ENCODE data around the gene FAM90A1. TPM values are rescaled to one million over a fixed set of nuclear protein-coding genes. Genes with fewer than 3 reads are reported as not detected.
"Not testable (repeated sequence)": the region's sequence is repeated elsewhere in the genome, so short reads cannot be mapped to it uniquely, and the experiment has no call there.

FAM90A1 gene
- total RNA-seq, 1 donor, result under 0.01 TPM

- not testable (repeated sequence) for DNase-seq (ENCODE audit: low read depth in 2 of 3, low spot score in 2 of 3)
These were observed 7.3 kb upstream of the FAM90A1 start for GRCh38 chr12:8234746-8235145.

DNA sequence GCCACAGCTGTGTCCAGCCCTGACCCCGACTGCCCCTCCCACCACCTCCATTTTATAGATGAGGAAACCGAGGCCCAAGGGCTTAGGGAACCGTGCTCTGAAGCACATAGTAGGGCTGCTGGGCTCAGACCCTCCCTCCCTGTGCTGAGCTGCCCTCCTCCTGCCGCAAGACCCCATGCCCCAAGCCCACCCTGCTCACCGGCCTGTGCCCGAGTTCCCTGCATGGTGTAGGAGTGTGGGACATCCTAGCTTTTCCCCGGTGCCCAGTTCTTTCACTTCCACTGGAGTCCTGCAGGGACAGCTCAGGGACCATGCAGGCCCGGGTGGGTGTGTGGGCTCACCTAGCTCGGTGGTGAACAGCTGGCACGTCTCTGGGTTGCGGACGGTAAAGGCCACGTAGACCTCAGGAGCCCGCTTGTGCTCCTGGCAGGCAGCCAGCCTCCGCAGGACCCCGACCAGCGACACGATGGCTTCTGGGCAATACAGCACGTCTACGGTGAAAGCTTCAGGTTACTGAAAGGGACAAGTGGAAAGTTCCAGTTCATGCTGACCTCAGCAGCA is 6.6 kb upstream of the FAM90A1 start:
- DNase-seq (ENCODE audit: low read depth in 2 of 3, low spot score in 2 of 3), result not testable (repeated sequence)

DNA sequence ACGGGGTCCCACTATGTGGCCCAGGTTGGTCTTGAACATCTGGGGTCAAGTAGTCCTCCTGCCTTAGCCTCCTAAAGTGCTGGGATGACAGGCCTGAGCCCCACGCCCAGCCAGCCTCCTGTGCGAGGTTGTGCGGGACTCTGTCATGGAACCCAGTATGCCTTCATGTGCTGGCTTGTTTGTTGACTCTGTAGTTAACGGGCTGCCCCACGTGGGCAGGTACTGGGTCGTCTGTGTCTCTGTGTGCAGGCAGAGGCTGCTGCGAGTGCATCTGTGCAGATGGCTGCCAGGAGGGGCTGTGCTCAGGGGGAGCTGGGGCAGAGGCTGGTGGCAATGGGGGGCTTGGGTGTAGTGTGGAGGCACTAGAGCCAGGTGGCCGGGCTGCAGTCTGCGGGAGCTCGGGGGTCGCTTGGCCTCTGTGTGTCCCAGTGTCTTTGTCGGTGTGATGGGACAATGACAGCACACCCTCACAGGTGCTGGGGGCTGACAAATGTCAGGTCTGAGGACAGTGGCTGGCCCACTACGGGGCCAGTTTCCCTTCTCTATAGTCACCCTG is 6.0 kb upstream of the FAM90A1 start:
- DNase-seq (ENCODE audit: low read depth in 2 of 3, low spot score in 2 of 3), result not testable (repeated sequence)

DNA sequence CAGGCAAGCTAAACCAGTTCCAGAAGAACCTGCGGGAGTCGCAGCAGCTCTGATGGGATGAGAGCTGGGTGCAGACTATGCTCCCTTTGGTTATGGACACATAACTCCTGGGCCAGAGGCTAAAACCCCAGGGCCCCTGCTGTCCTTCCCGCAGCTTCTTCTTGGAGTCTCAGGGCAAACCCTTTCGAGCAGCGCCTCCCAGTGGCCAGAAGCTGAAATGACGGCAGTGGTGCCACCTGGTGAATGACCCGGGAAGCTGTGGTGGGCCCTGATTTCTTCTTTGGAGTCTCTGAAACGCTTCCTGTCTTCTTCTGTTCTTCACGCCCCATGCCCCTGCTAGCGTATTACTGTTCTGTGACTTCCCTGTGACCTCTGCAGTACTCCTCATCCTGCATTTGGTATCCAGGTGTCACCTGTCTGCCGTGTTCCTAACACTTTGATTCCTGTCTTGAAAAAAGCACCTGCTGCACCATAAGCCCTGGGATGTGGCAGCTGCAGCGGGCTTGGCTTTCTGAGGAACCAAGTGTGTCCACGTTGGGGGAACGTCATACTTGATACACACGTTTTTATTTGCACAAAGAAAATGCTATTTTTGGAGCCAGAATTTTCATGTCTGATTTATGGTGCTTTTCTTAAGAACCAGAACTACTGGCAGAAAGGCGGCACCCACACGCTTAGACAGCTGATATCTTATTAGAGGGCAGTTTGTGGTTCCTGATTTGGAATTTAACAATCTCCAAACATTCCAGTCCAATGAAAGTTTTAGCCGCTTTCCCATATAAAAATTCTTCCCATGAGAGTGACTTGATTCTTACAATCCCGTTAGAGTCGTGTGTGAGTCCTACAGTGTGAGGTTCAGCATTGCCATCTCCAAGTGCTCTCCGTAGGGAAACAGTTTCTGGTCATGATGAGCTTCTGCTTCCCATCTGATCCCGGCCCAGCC is 4.5 kb upstream of the FAM90A1 start:
- DNase-seq (ENCODE audit: low read depth in 2 of 3, low spot score in 2 of 3), result peak; percentile 9 to 57 (median 29)

DNA sequence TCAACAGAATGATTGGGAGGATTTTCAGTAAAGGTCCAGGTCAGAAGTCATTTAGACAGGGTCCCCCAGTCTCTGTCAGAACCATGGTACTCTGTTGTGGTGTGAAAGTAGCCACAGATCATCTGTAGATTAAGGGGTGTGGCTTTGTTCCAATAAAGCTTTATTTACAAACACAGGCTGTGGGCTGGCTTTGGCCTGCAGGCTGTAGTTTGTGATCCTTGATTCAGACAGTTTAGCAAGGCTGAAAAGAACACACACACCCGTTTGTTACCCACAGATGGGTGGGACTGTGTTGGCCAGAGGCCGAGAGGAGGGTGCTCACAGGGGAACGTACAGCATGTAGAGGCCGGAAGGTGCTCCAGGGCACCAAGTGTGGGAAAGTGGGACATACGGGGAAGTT is 3.6 kb upstream of the FAM90A1 start:
- not testable (repeated sequence) for DNase-seq (ENCODE audit: low read depth in 2 of 3, low spot score in 2 of 3)

GRCh38 chr12:8229486-8229885 is 2.1 kb upstream of the FAM90A1 start:
- DNase-seq (ENCODE audit: low read depth in 2 of 3, low spot score in 2 of 3), result not testable (repeated sequence)

- DNase-seq (ENCODE audit: low read depth in 2 of 3, low spot score in 2 of 3), result not testable (repeated sequence)
These were observed 1.2 kb upstream of the FAM90A1 start for GRCh38 chr12:8228607-8229006.

DNA sequence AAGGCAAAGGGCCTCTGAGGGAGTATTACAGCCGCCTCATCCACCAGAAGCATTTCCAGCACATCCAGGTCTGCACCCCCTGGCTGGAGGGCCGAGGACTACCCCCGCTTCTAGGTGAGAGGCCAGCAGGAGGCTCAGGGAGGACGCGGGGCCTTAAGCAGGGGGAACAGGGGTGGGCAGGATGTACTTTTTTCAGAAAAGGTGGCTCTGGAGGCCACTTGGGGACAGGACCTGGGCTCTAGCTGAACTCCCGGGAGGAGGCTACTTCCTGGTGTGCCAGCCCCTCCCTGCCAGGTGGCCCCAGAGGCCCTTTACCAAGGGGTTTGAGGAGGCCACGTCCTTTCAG is 287 bp upstream of the FAM90A1 start:
- not testable (repeated sequence) for DNase-seq (ENCODE audit: low read depth in 2 of 3, low spot score in 2 of 3)

- no peak for DNase-seq (ENCODE audit: low read depth in 2 of 3, low spot score in 2 of 3)
These were observed 1.1 kb downstream of the FAM90A1 start for GRCh38 chr12:8226355-8226754.

DNA sequence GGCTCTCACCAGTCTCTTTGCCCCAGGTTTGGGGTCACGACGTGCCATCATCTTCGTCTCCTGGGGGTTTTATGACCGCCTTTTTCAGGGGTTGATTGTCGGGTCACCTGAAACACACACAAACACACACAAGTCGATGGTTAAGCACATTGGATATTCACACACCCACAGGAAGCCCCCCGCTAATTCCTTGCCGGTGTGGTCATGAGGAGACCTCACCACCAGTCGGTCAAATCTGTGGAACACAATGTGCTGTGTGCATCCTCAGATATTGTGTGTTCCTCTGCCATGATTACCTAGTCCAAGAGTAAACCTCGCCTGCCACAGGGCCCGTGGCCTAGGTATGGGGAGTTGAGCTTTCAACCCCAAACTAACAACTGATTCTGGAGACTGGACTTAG is 2.6 kb downstream of the FAM90A1 start:
- not testable (repeated sequence) for DNase-seq (ENCODE audit: low read depth in 2 of 3, low spot score in 2 of 3)

GRCh38 chr12:8223646-8224045 is 3.8 kb downstream of the FAM90A1 start:
- not testable (repeated sequence) for DNase-seq (ENCODE audit: low read depth in 2 of 3, low spot score in 2 of 3)

- not testable (repeated sequence) for DNase-seq (ENCODE audit: low read depth in 2 of 3, low spot score in 2 of 3)
These were observed 5.1 kb downstream of the FAM90A1 start for GRCh38 chr12:8222303-8222702.

- DNase-seq (ENCODE audit: low read depth in 2 of 3, low spot score in 2 of 3), result not testable (repeated sequence)
These were observed 5.6 kb downstream of the FAM90A1 start for GRCh38 chr12:8221844-8222243.

- not testable (repeated sequence) for DNase-seq (ENCODE audit: low read depth in 2 of 3, low spot score in 2 of 3)
These were observed 6.0 kb downstream of the FAM90A1 start for GRCh38 chr12:8221375-8221774.

DNA sequence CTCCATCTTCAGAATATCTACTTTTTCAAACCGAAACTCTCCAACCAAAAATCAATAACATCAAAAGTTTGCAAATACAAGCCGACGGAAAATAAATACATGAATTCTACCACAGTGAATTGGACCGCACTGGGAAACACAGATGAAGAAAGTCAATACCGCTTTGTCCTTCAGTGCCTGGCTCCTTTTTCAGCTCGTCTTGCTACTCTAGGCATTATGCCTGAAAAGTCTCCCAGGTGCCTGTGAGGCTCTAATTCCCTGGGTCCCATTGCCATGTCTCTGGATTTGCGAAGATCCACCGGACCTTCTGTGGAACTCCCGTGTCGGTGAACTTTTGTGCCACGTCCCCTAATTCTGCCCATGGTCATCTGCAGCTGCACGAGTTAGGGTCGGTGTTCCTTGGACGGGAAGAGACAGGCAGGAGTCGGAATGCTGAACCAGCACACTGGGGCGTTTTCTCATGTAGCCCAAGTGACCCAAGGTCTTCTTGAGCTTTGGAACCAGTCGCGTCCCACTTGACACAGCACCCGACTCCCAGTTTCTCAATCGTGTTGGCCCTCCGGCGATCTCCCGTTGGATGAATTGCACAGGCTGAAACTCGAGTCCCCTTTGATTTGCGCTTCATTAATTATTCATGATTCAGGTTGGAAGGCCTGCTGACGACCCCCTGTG is 8.6 kb downstream of the FAM90A1 start:
- DNase-seq (ENCODE audit: low read depth in 2 of 3, low spot score in 2 of 3), result not testable (repeated sequence)

- DNase-seq (ENCODE audit: low read depth in 2 of 3, low spot score in 2 of 3), result not testable (repeated sequence)
These were observed 29.6 kb downstream of the FAM90A1 start for GRCh38 chr12:8197685-8198308.

DNA sequence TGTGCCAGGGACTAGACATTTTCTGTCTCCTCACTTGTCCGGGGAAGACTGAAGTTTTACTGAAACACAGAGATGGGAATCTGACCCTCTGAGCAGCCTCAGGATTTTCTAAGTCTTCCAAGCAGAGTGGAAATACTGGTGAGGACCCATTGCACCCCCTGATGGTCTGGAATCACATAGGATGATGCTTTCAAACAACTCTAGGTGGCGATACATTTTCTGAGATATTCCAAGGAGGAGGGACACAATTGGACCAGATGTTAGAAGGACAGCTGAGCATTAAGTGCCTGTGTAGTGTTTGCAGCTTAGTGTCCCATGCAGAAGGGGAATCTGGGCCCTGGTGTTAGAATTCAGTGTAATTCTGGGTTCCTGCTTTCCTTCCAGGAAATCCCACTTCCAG is 39.3 kb downstream of the FAM90A1 start:
- DNase-seq (ENCODE audit: low read depth in 2 of 3, low spot score in 2 of 3), result not testable (repeated sequence)

GRCh38 chr12:8184206-8184605 is 43.2 kb downstream of the FAM90A1 start:
- DNase-seq (ENCODE audit: low read depth in 2 of 3, low spot score in 2 of 3), result not testable (repeated sequence)

- not testable (repeated sequence) for DNase-seq (ENCODE audit: low read depth in 2 of 3, low spot score in 2 of 3)
These were observed 44.1 kb downstream of the FAM90A1 start for GRCh38 chr12:8183346-8183745.

GRCh38 chr12:8182923-8183322 is 44.5 kb downstream of the FAM90A1 start:
- not testable (repeated sequence) for DNase-seq (ENCODE audit: low read depth in 2 of 3, low spot score in 2 of 3)

GRCh38 chr12:8181271-8181670 is 46.1 kb downstream of the FAM90A1 start:
- not testable (repeated sequence) for DNase-seq (ENCODE audit: low read depth in 2 of 3, low spot score in 2 of 3)
